Caco-2 (cell line): ENCODE data around the gene TXNRD2. TPM values are rescaled to one million over a fixed set of nuclear protein-coding genes. Genes with fewer than 3 reads are reported as not detected.

ENCODE experiments used
- BruUV-seq: library from RNA; stranded (reverse); fragments of 400-500 nt; replicated peaks from 2 replicates; lab custom pipeline; 2021; lab: Mats Ljungman, UMichigan
- CTCF ChIA-PET: fragments of 300-600 bp; sonication (Branson Sonifier 250); formaldehyde crosslinking; loops from one replicate; lab custom pipeline; 2022; ENCODE audit warnings: antibody characterized with exemption; lab: Charles Lee
- POLR2A ChIA-PET: fragments of 300-600 bp; sonication (Branson Sonifier 250); formaldehyde crosslinking; loops from one replicate; lab custom pipeline; 2022; ENCODE audit warnings: antibody characterized with exemption; lab: Charles Lee
- DNase-seq, 2 experiments: peaks; one replicate each; pipeline versions ENCODE4 v3.0.0 to v3.0.0-alpha.2; 2020 to 2022
- H3K27me3 ChIP-seq: replicated peaks from 2 replicates; pipeline ENCODE4 v1.6.0; 2011; ENCODE audit warnings: low read length; ENCODE audit not compliant: control insufficient read depth, insufficient read depth
- H3K36me3 ChIP-seq: 2 replicates; pipeline ENCODE4 v1.5.1; 2011; ENCODE audit warnings: low read length; ENCODE audit not compliant: control insufficient read depth, insufficient read depth
- H3K4me1 ChIP-seq: fragments of 250-450 bp; sonication (Bioruptor Pico); 2 replicates; pipeline ENCODE4 v1.5.1; 2020; ENCODE audit warnings: mild to moderate bottlenecking
- H3K4me3 ChIP-seq: 2 replicates; pipeline ENCODE4 v1.5.1; 2011; ENCODE audit warnings: low read depth, mild to moderate bottlenecking, control low read depth, low read length
- H3K9me3 ChIP-seq: fragments of 250-450 bp; sonication (Bioruptor Pico); 2 replicates; pipeline ENCODE4 v1.5.1; 2020; ENCODE audit warnings: mild to moderate bottlenecking, moderate library complexity
- H3K27ac Mint-ChIP-seq: one replicate; pipeline ENCODE4 v1.8.0; 2022; ENCODE audit warnings: mixed read lengths; ENCODE audit not compliant: unreplicated experiment
- H3K27me3 Mint-ChIP-seq: one replicate; pipeline ENCODE4 v1.8.0; 2022; ENCODE audit warnings: mixed read lengths; ENCODE audit not compliant: insufficient read depth, unreplicated experiment
- H3K36me3 Mint-ChIP-seq: one replicate; pipeline ENCODE4 v1.8.0; 2022; ENCODE audit warnings: mild to moderate bottlenecking, mixed read lengths; ENCODE audit not compliant: insufficient read depth, unreplicated experiment
- H3K4me1 Mint-ChIP-seq: one replicate; pipeline ENCODE4 v1.8.0; 2022; ENCODE audit warnings: low read depth, mixed read lengths; ENCODE audit not compliant: unreplicated experiment
- H3K4me3 Mint-ChIP-seq: one replicate; pipeline ENCODE4 v1.8.0; 2022; ENCODE audit warnings: mild to moderate bottlenecking, moderate library complexity, mixed read lengths; ENCODE audit not compliant: unreplicated experiment
- H3K9me3 Mint-ChIP-seq: one replicate; pipeline ENCODE4 v1.8.0; 2022; ENCODE audit warnings: mixed read lengths; ENCODE audit not compliant: unreplicated experiment
- CTCF ChIP-seq, 2 experiments: fragments of 200-600 bp in 1 of 2; IDR thresholded peaks; 1 replicate in 1 of 2; 2 replicates in 1 of 2; pipeline versions ENCODE4 v1.5.1 to v1.8.0; 2011 to 2022; ENCODE audit warnings: antibody characterized with exemption in 1 of 2, control low read depth in 1 of 2, inconsistent platforms in 1 of 2, low read depth in 1 of 2, low read length in 1 of 2, mild to moderate bottlenecking in 1 of 2, moderate library complexity in 1 of 2; ENCODE audit not compliant: insufficient read depth in 1 of 2, severe bottlenecking in 1 of 2, unreplicated experiment in 1 of 2
- intact Hi-C: fragments of 100-400 bp; cut with micrococcal nuclease; formaldehyde crosslinking; loops from one replicate; pipeline ENCODE4 v1.10.0; 2022; ENCODE audit not compliant: unreplicated experiment
- total RNA-seq: library from RNA; stranded (reverse); gene quantifications from 2 replicates; pipeline ENCODE4 v1.2.3, GENCODE V29; 2022

TXNRD2 gene
- total RNA-seq, 1 experiment from 2014 or later: 44.8 TPM

DNA sequence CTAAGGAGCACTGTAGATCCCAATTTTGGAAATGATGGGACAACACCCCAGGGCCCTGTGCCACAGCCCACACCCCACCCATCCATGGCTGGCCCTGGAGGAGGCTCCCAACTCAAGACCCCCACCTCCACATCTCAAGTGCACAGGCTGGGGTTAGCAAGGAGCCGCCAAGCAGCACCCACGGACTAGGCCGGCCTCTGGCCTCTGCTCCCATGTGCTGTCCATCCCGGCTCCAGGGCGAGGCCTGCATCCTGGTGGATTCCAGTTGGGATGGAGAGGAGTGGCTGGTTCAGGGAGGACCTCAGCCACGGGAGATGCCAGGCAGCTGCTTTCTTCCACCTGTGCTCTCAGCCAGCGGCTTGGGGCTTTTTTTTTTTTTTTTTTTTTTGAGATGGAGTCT, 43.5 kb downstream of the TXNRD2 start:
- Mint-ChIP-seq H3K27ac (no peak overlapping the region), H3K27me3 (no peaks in the 10 kb centered on the region), H3K4me1 (no peaks in the 10 kb centered on the region), H3K36me3 (peaks cover 5% of the 10 kb centered on the region), H3K9me3 (no peaks in the 10 kb centered on the region), H3K4me3 (no peak overlapping the region)
- no peak overlapping the region for H3K4me3 ChIP-seq
- no peaks in the 10 kb centered on the region for H3K4me1 ChIP-seq
- no TSS peak for BruUV-seq
- no peak for TF ChIP-seq CTCF (IDR thresholded peaks at IDR 0.05; ENCODE audit: insufficient read depth in 1 of 2, low read depth in 1 of 2, low read length in 1 of 2, severe bottlenecking in 1 of 2, unreplicated experiment in 1 of 2)
- no peak for DNase-seq
- intact Hi-C loops: no loop called here
- no peaks in the 10 kb centered on the region for H3K9me3 ChIP-seq
- H3K36me3 ChIP-seq: no peaks in the 10 kb centered on the region
- POLR2A ChIA-PET: no interaction called here
- H3K27me3 ChIP-seq: no peaks in the 10 kb centered on the region
- CTCF ChIA-PET: interaction anchor here (0.6 to 1.1 kb wide), 2 partner anchors 13 to 168 kb away, joined by 3 to 4 read pairs; no protein-coding TSS in a partner anchor

DNA sequence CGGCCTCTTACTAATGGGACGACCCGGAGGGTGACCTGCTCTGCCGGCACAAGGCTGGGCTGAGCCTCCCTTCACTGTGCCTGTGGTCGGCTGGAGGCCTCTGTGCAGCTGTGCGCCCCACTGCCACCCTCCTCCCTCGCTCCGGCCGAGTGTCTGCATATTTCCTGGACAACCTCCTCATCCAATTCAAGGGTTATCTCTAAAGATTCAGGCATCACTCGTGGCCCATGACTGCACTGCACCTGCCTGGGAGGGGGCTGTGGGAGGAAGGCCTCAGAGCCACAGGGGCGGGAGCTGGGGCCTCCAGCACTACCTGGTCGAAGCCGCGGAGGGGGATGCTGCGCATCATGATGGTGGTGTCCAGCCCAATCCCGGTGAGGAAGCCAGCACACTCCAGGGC, 43.9 kb downstream of the TXNRD2 start:
- BruUV-seq: no TSS peak
- CTCF ChIA-PET: interaction anchor here (0.6 kb wide), 1 partner anchor 14 kb away, joined by 4 read pairs; no protein-coding TSS in a partner anchor
- Mint-ChIP-seq H3K4me1 (peaks cover under 1% of the 10 kb centered on the region), H3K4me3 (no peak overlapping the region), H3K27ac (no peak overlapping the region), H3K9me3 (no peaks in the 10 kb centered on the region), H3K27me3 (no peaks in the 10 kb centered on the region), H3K36me3 (peaks cover 5% of the 10 kb centered on the region)
- DNase-seq: no peak
- Histone ChIP-seq H3K9me3 (no peaks in the 10 kb centered on the region), H3K4me1 (no peaks in the 10 kb centered on the region), H3K27me3 (no peaks in the 10 kb centered on the region), H3K4me3 (no peak overlapping the region), H3K36me3 (no peaks in the 10 kb centered on the region)
- intact Hi-C loops: no loop called here
- no peak for TF ChIP-seq CTCF (IDR thresholded peaks at IDR 0.05; ENCODE audit: insufficient read depth in 1 of 2, low read depth in 1 of 2, low read length in 1 of 2, severe bottlenecking in 1 of 2, unreplicated experiment in 1 of 2)
- POLR2A ChIA-PET: no interaction called here

GRCh38 chr22:19896665-19897355, 44.8 kb downstream of the TXNRD2 start:
- H3K9me3 ChIP-seq: no peaks in the 10 kb centered on the region
- no peaks in the 10 kb centered on the region for H3K27me3 ChIP-seq
- BruUV-seq: no TSS peak
- Mint-ChIP-seq H3K4me3 (no peak overlapping the region), H3K9me3 (no peaks in the 10 kb centered on the region), H3K27ac (peak overlapping the region; percentile 45), H3K36me3 (peaks cover 11% of the 10 kb centered on the region), H3K27me3 (no peaks in the 10 kb centered on the region), H3K4me1 (peaks cover 7% of the 10 kb centered on the region)
- DNase-seq: no peak
- no peak overlapping the region for H3K4me3 ChIP-seq
- ChIA-PET POLR2A (no interaction called here), CTCF (no interaction called here)
- H3K36me3 ChIP-seq: no peaks in the 10 kb centered on the region
- TF ChIP-seq CTCF (IDR thresholded peaks at IDR 0.05; ENCODE audit: insufficient read depth in 1 of 2, low read depth in 1 of 2, low read length in 1 of 2, severe bottlenecking in 1 of 2, unreplicated experiment in 1 of 2): no peak
- intact Hi-C loops: no loop called here
- H3K4me1 ChIP-seq: peaks cover 7% of the 10 kb centered on the region
